GM18520 (cell line): ENCODE data around the gene UBE3D.
"Not testable (repeated sequence)": the region's sequence is repeated elsewhere in the genome, so short reads cannot be mapped to it uniquely, and the experiment has no call there.

Experiments
- ATAC-seq: cut with Tn5 transposase; IDR thresholded peaks from one replicate; pipeline ENCODE4 v1.9.1; 2021; ENCODE audit not compliant: unreplicated experiment

UBE3D gene

DNA sequence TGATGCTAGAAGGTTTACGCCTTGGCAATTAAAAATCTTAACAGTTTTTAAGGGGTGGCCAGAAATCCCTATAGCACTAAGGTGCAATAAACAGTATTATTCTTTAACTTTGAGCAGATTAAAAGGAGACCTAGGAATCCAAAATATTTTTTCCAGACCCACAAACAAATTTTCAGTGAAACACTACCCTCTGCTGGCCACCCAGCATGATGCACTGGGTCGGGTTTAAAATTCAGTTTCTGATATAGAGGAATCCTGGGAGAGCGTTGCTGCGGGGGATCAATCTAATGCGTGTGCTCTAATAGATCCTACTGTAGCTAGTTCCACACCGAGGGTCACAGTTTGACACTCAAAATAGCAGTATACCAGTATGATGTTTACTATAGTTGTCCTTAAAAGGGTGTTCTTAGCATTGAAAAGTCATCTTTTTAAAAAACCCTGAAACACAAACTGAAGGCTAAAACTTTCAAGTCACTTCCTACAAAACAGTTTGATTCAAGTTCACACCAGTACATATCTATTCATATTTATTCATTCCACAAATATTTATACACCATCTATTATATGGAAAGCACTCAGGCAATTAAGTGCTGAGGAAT lies 10.2 kb downstream of the UBE3D start:
- ATAC-seq = no peak

- ATAC-seq = no peak
These were observed 12.0 kb downstream of the UBE3D start for GRCh38 chr6:83053678-83054077.

DNA sequence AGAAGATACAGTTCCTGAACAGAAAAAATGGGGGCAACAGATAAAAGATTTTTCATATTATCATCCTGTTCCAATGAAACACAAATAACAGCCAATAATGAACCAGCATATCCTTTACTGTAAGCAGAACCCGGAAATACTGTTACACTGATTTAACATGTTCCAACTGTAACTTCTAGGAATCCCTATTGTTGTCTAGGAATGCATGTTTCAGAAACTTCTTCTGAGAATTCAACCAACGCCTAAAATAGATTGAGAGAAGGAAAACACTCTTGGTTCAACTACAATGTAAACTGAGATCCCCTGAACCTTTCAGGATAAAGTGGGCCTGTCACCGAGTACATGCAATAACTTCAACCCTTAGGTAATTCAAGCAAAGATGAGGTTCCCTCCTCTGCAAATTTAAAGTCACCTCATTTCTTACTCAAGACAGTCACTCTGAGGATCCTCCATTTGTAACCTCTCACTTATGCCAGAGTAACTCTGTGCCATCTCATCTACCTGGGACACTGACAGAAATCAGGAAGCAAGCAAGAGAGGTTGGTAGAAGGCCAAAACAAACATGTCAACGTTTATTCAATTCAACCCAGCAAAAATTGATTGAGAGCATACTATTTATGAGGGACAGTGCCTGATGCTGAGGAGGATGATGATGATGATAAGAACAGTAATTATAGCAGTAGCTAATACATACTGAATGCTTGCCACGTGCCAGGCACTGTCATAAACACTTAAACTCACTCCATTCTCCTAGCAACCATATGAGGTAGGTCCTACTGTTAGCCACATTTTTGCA lies 14.1 kb downstream of the UBE3D start:
- ATAC-seq = no peak

GRCh38 chr6:83047065-83047754 lies 18.4 kb downstream of the UBE3D start:
- no peak for ATAC-seq

GRCh38 chr6:83044091-83044768 lies 21.4 kb downstream of the UBE3D start:
- ATAC-seq = no peak

DNA sequence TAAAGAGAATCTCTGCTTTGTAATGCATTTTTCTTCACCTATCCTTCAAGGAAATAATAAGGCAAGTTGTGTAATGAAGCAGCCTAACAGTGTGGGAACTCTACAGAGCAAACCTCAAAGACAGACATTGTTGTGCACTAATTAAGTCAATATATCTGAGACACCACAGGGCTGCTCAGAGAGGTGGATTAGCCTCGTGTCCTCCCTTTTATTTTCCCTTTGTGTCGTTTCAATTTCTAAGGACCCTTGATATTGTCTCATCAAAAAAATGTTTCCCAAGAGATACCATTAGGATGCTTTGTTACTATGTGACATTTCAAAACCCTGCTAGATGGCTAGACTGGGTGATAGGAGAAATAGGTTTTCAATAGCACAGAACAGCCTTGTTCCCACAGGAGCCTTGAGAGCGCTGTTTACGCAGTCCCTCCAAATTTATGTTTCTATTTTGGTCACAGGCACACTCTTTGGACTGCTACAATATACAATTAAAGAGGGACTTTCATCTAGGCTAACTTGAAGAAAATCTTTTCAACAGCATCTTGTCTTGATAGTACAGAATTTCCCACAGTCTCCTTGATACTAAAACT lies 23.1 kb downstream of the UBE3D start:
- ATAC-seq = no peak

- no peak for ATAC-seq
These were observed 27.4 kb downstream of the UBE3D start for GRCh38 chr6:83038246-83038645.

GRCh38 chr6:83031689-83032088 lies 34.0 kb downstream of the UBE3D start:
- no peak for ATAC-seq

- ATAC-seq = no peak
These were observed 45.9 kb downstream of the UBE3D start for GRCh38 chr6:83019741-83020140.

GRCh38 chr6:83011131-83011530 lies 54.5 kb downstream of the UBE3D start:
- not testable (repeated sequence) for ATAC-seq

GRCh38 chr6:83008626-83009025 lies 57.0 kb downstream of the UBE3D start:
- ATAC-seq = no peak

- ATAC-seq = no peak
These were observed 59.3 kb downstream of the UBE3D start for GRCh38 chr6:83006270-83006905.

GRCh38 chr6:82996156-82996555 lies 69.5 kb downstream of the UBE3D start:
- no peak for ATAC-seq

- no peak for ATAC-seq
These were observed 70.6 kb downstream of the UBE3D start for GRCh38 chr6:82995066-82995465.

- ATAC-seq = no peak
These were observed 75.8 kb downstream of the UBE3D start for GRCh38 chr6:82989736-82990290.

DNA sequence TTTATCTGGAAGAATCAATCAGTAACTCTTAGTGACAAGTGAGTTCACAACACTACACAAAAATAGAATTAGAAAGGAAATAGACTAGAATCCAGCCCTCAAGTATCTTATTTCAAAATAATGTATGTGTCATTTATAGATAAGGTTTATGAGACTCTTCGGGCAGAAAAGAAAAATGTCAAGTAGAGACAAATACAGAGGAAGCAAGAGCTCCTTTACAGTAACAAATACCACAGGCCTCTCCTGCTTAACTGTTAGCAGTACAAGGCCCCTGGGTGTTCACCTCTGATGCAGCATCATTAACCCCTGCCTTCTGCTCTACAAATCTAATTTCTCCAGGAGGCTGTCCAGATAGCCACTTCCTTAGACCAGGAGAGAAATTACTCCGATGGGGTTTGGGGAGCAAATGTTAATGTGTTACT lies 76.7 kb downstream of the UBE3D start:
- no peak for ATAC-seq

DNA sequence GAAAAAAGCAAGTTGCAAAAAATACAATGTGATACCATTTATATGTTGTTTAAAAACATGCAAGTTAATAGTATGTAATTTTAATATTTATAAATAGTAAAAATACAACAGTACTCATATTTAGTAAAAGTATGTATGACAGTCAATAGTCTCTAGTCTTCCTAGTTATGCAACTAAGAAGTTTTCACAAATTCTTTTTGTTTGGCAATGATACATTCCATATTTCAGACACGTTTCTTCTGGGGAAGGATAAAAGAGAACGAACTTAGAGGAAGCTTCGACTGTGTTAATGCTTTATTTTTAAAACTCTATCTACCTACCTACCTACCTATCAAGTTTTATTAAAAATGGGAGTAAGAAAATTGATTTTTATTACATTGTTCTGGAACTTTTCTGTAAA lies 77.7 kb downstream of the UBE3D start:
- ATAC-seq = no peak

DNA sequence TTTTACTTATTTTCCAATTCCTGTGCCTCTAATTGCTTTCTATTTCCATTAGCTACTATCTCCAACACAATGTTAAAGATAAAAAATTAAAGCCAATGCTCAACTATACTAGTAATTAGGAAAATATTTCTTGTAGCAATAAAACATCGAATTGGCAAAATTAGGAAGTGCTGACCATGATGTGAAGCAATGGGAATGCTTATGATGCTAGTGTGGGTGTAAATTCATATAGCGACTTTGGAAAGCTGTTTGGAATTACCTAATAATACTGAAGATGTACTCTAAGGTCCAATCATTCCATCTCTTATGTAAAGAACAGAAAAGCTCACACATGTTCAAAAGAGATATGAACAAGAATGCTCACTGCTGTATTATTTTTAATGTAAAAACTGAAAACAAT lies 78.2 kb downstream of the UBE3D start:
- ATAC-seq = no peak

- no peak for ATAC-seq
These were observed 80.9 kb downstream of the UBE3D start for GRCh38 chr6:82984720-82985119.

DNA sequence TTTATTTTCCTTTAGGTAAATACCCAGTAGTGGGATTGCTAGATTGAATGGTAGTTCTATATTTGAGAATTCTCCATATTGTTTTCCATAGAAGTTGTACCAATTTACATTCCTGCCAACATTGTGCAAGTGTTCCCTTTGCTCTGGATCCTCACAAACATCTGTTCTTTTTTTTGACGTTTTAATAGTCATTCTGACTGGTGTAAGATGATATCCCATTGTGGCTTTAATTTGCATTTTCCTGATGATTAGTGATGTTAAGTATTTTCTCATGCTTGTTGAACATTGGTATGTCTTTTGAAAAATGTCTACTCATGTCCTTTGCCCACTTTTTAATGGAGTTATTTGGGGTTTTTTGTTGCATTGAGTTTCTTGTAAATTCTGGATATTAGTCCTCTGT lies 85.6 kb downstream of the UBE3D start:
- ATAC-seq = no peak
